Measurements from ENCODE around the gene PCDH9.

PCDH9 gene

GRCh38 chr13:67086260-67086659, 143.9 kb downstream of the PCDH9 start:
- no peak for DNase-seq (ENCODE audit: low read depth in 3 of 3, low spot score in 1 of 3)

- DNase-seq (ENCODE audit: low read depth in 3 of 3, low spot score in 1 of 3), result no peak
Observed at GRCh38 chr13:67084066-67084465, 146.1 kb downstream of the PCDH9 start.

DNA sequence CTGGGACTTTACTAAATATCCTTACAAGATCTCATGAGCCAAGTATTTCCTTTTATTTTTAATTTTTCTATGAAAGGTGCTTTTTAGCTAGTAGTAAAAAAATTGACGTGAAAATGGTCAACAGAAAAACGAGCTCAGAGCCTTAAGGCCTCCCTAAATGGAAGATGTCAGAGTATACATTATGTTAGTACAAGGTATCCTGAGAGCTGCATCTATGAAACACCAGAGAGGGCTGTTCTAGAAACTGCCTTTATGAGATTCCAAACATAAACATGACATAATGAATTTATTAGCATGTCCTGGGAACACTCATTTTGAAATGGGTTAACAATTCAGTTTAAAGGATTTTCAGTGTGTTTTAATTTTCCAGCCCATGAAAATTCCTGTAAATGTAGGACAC, 146.6 kb downstream of the PCDH9 start:
- no peak for DNase-seq (ENCODE audit: low read depth in 3 of 3, low spot score in 1 of 3)

DNA sequence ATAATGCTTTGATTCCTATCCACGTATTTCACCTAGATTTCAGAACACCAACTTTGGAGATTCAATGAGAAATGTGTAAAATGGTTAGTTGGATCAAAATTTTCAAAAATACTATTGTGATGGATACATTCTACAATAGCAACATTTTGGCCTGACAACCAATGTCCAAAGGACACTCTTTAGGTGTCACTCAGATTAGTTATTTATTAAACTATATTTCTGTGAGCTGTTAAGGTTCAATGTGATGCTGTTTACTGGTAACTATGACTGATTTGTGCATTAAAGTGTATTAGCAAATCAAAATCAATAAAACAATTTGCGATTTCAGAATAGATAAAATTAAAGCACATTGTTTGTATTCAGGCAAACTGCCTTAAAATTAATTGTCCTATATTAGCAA, 149.8 kb downstream of the PCDH9 start:
- no peak for DNase-seq (ENCODE audit: low read depth in 3 of 3, low spot score in 1 of 3)

- DNase-seq (ENCODE audit: low read depth in 3 of 3, low spot score in 1 of 3), result no peak
Observed at GRCh38 chr13:67078062-67078461, 152.1 kb downstream of the PCDH9 start.

GRCh38 chr13:67077132-67077531, 153.0 kb downstream of the PCDH9 start:
- DNase-seq (ENCODE audit: low read depth in 3 of 3, low spot score in 1 of 3), result no peak

DNA sequence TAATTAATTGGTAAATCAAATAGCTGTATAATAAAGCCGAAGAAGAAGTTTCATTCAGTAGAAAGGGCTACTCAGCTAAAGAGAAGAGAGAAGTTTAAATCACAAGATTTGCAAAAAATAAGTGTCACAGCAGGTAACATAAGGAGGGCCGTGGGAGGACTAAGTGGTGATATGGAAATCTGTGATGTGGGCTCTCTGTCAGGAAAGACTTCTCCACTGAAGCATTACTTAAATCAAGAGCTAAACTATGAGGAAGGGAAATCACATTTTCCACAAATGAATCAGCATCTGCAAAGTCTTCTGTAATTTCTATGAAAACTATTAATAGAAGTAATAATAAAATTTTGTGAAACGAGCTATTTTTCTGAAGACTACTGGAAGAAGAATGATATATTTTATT, 153.8 kb downstream of the PCDH9 start:
- no peak for DNase-seq (ENCODE audit: low read depth in 3 of 3, low spot score in 1 of 3)

DNA sequence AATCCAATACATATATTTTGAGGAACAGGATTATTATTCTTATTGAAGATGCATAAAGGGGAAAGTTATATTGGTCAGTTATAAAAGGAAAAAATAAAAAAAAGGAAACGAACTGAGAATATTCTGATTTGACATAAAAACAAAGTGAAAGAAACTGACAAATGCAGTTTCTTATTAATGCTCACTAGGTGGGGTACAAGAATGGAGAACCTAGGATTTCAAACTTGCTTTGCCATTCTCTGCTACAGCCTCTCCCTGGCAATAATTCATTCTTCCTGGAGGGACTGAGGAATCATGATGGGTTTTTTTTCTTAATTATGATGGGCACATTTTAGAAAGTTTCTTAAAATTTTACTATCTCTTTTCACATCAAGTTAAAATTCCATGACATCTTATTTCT, 154.9 kb downstream of the PCDH9 start:
- DNase-seq (ENCODE audit: low read depth in 3 of 3, low spot score in 1 of 3), result no peak

- no peak for DNase-seq (ENCODE audit: low read depth in 3 of 3, low spot score in 1 of 3)
Observed at GRCh38 chr13:67071918-67072598, 158.1 kb downstream of the PCDH9 start.

DNA sequence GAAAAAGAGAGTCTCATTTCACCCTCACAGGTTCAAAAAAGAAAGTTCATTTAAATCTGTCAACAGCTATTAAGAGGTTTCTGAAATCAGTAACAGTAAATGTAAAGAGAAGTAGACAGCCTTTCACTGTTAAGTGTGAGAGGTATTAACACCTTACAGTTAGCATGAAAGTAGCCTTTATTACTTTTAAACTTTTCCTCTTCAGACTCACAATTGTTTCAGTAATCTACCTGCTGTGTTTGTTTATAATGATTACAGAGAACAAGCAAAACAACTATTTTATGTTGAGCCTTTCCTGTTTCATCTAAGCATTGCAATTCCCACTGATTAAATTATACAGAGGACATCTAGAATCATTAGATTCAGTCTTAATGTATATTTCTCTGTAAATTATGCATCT, 159.8 kb downstream of the PCDH9 start:
- DNase-seq (ENCODE audit: low read depth in 3 of 3, low spot score in 1 of 3), result no peak

DNA sequence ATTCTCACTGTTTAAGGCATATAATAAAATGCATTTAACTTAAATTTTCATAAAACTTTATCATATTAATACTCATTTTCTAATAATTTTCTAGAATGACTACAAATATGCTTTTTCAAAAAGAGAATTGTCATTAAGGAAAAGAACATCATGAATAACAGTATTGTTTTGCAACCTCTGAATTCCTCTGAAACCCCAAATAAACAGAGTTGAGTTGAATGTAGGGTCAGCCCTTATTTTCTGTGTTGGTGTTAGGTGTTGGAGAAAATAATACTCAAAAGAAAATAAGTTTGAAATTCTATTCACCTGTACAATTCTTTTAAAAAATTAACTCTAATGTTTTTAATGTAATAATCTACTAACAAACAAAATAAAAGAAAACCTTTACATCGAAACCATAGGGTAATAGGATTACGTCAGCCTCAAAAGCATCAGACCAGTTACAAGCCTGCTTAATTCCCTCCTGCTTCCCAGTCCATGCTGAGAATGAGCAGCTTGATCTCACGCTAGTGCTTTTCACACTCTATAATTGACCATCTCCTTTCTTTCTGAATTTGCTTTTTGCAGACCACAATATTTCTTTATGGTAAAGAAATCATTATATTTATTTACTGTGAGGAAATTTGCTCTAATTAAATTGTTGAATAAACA, 160.9 kb downstream of the PCDH9 start:
- DNase-seq (ENCODE audit: low read depth in 3 of 3, low spot score in 1 of 3), result no peak

GRCh38 chr13:67064920-67065319, 165.2 kb downstream of the PCDH9 start:
- DNase-seq (ENCODE audit: low read depth in 3 of 3, low spot score in 1 of 3), result no peak

DNA sequence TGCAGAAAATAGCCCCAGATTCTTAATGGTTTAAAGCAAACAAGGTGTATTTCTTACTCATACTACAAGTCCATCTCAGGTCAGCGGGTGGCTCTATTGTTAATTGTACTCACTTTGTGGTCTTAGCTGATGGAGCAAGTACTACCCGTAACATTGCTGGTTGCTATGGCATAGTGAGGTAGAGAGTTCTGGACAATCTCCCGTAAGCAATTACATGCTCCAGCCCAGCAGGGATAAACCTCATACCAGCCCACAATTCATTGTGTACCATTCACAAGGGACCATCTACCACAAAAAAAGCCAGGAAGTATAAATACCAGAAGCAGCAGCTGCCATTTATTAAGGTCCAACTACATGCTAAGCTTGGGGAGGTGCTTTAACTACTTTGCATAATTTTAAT, 167.1 kb downstream of the PCDH9 start:
- no peak for DNase-seq (ENCODE audit: low read depth in 3 of 3, low spot score in 1 of 3)

- no peak for DNase-seq (ENCODE audit: low read depth in 3 of 3, low spot score in 1 of 3)
Observed at GRCh38 chr13:67062160-67062559, 168.0 kb downstream of the PCDH9 start.

DNA sequence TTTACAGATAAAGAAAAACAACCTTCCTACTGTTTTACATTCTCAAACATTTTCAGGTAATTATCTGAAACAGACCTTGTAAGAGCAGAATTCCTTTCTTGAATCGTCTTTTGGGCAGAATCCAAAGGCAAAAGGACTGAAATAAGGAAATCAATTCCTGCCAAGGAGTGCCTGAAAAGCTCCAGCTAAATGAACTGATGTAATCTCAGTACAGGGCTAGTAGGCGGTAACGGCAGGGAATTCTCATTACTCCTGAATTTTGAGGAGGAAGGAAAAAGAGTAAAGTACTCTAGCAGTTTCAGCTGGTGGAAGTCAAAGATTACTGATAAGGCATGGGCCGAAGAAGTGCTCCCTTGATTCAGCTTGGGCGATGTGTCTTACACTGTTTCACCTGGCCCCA, 168.4 kb downstream of the PCDH9 start:
- DNase-seq (ENCODE audit: low read depth in 3 of 3, low spot score in 1 of 3), result no peak

- no peak for DNase-seq (ENCODE audit: low read depth in 3 of 3, low spot score in 1 of 3)
Observed at GRCh38 chr13:67052550-67053490, 177.3 kb downstream of the PCDH9 start.

DNA sequence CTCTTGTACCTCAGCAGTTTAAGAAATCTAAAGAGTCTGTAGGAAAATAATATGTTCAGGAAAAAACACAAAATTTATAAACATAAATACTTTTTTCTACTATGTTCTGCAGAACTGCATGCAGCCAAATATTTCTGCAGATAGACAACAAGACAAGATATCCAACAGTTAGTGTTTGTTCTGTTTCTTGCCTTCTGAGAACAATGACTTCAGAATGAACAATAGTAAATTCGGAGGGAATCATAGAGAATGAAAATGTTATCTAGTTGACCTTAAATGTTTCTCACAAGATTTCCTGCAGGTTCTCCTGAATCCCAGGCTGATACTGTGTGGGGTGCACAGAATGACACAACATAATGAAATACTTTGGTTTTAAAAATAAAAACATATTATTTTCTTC, 180.4 kb downstream of the PCDH9 start:
- no peak for DNase-seq (ENCODE audit: low read depth in 3 of 3, low spot score in 1 of 3)

DNA sequence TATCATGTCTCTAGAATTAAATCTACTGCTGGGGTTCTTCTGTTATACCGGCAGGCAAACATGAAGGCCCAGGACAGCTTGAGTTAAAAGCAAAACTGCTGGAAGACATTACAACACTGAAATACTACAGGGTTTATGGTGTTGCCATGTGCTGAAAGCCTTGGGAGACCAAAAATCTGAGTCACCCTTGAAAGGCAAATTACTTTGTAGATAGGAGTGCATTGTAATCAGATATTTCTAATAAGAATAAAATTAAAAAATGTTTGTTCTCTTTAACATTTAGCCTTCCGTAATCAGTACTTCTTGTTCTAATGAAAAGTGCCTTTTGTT, 181.3 kb downstream of the PCDH9 start:
- DNase-seq (ENCODE audit: low read depth in 3 of 3, low spot score in 1 of 3), result no peak

GRCh38 chr13:67048084-67048820, 181.9 kb downstream of the PCDH9 start:
- DNase-seq (ENCODE audit: low read depth in 3 of 3, low spot score in 1 of 3), result no peak

DNA sequence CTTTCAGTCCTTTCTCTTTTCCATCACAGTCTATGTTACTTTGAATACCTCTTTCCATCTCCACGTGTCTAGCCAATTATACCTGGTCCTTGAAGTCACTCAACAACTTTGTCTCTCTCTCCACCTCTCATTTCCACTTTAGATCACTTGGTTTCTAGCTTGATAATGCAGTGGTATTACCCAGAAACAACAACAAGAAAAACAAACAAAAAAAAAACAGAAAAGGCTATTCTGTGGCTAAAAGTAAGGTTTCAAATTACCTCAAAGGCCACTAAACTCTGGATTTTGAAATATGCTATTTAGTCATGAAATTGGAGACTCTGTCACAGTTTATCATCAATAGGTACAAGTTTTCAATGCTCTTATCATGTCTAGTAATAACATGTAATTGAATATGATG, 184.8 kb downstream of the PCDH9 start:
- DNase-seq (ENCODE audit: low read depth in 3 of 3, low spot score in 1 of 3), result no peak

GRCh38 chr13:67043901-67044300, 186.2 kb downstream of the PCDH9 start:
- DNase-seq (ENCODE audit: low read depth in 3 of 3, low spot score in 1 of 3), result no peak

Measured in stimulated activated CD4-positive, alpha-beta T cell treated with anti-CD3 and anti-CD28 coated beads, TNF-alpha, amount 100 ng/mL, for 1 hour (primary cell).